K562 (cell line): ENCODE data around the gene TUBB4B. TPM values are rescaled to one million over a fixed set of nuclear protein-coding genes. Genes with fewer than 3 reads are reported as not detected.

Experiments
- ARHGAP35 ChIP-seq: fragments of 450-650 bp; IDR thresholded peaks from 2 replicates; pipeline ENCODE4 v1.6.1; 2018; ENCODE audit not compliant: partially characterized antibody
- CBX5 ChIP-seq: IDR thresholded peaks from 2 replicates; pipeline ENCODE4 v1.6.1; 2014; ENCODE audit warnings: low read depth, borderline replicate concordance
- CCNT2 ChIP-seq: IDR thresholded peaks from 2 replicates; pipeline ENCODE4 v1.6.1; 2011; ENCODE audit warnings: borderline replicate concordance, low read depth, mild to moderate bottlenecking, moderate library complexity, mixed read lengths, low read length; ENCODE audit not compliant: insufficient read length; ENCODE audit errors: extremely low read depth
- CHD4 ChIP-seq: fragments of 200-600 bp; sonication (generic); IDR thresholded peaks from 3 replicates; pipeline ENCODE4 v1.6.1; 2012; ENCODE audit warnings: low read depth, mild to moderate bottlenecking, mixed read lengths, low read length, inconsistent platforms; ENCODE audit not compliant: insufficient read depth, insufficient replicate concordance, poor library complexity, severe bottlenecking
- E2F1 ChIP-seq: sonication (generic); formaldehyde crosslinking; IDR thresholded peaks from 2 replicates; pipeline ENCODE4 v1.8.1; 2023; ENCODE audit warnings: mild to moderate bottlenecking, missing genetic modification reagents, moderate library complexity
- ELF2 ChIP-seq: fragments of 250-450 bp; sonication (Bioruptor Pico); IDR thresholded peaks from 2 replicates; pipeline ENCODE4 v1.5.0; 2021; ENCODE audit warnings: mild to moderate bottlenecking
- MXD1 ChIP-seq: fragments of 250-450 bp; sonication (Bioruptor Pico); IDR thresholded peaks from 2 replicates; pipeline ENCODE4 v1.8.0; 2021; ENCODE audit warnings: borderline replicate concordance, mild to moderate bottlenecking, moderate library complexity; ENCODE audit not compliant: poor library complexity, severe bottlenecking
- RERE ChIP-seq: sonication (generic); formaldehyde crosslinking; IDR thresholded peaks from 2 replicates; pipeline ENCODE4 v1.8.0; 2023; ENCODE audit warnings: missing genetic modification reagents, mild to moderate bottlenecking, borderline replicate concordance
- ZBTB9 ChIP-seq: fragments of 450-650 bp; formaldehyde crosslinking; IDR thresholded peaks from 2 replicates; pipeline ENCODE4 v1.4.0; 2020; ENCODE audit warnings: mild to moderate bottlenecking, moderate library complexity
- ZHX1 ChIP-seq: fragments of 150-350 bp; conservative IDR thresholded peaks from 2 replicates; pipeline ENCODE4 v1.6.1; 2014; ENCODE audit warnings: low read length
- ZNF395 ChIP-seq: fragments of 200-800 bp; sonication (Bioruptor generic); IDR thresholded peaks from 2 replicates; pipeline ENCODE4 v1.6.1; 2017; ENCODE audit warnings: missing genetic modification characterization, missing compliant biosample characterization
- polyA plus RNA-seq, 8 experiments: library from polyadenylated mRNA; depleted of rRNA in 4 of 8; stranded (reverse) in 5 of 8; unstranded in 3 of 8; fragments of >200 nt; fragmentation: Nextera tagmentation in 2 of 8; fragmentation: Illumina TruSeq in 1 of 8; extraction: Ambion mirVana in 2 of 8; extraction: Trizol in 1 of 8; gene quantifications; 2 replicates each; pipeline versions ENCODE4 v1.2.1 to v1.2.3, GENCODE V29; 2011 to 2014; ENCODE audit warnings: inconsistent platforms in 1 of 8, missing spikeins in 1 of 8
- total RNA-seq, 7 experiments: library from RNA; depleted of rRNA in 6 of 7; stranded (reverse); fragments of >200 nt in 6 of 7; fragmentation: Illumina TruSeq in 2 of 7; extraction: Trizol in 2 of 7; gene quantifications; 2 replicates each; pipeline versions ENCODE4 v1.2.1 to v1.2.3, GENCODE V29; 2011 to 2021; ENCODE audit warnings: low replicate concordance in 1 of 7

TUBB4B gene
- total and polyA plus RNA-seq, 9 of the 15 experiments (the other 6 are each of a cell fraction or from before 2014, with no cell fraction given), result 24.1 to 443 (median 268) TPM

GRCh38 chr9:137277329-137278041 is 36.4 kb downstream of the TUBB4B start, which contains the start of gene TOR4A (continued):
- TF ChIP-seq CBX5, result peak; percentile 9; the same call in 1 of the 2 replicates
- peak; percentile 58; the same call in 1 of the 2 replicates for TF ChIP-seq ZBTB9 (CRISPR knock-in tag)
- TF ChIP-seq CCNT2, result peak; percentile 86
- TF ChIP-seq RERE, result no peak
- no peak for TF ChIP-seq MXD1 (CRISPR knock-in tag)
- TF ChIP-seq ZHX1, result 0 out of 2 replicates have a peak, but pooled peaks have one; percentile 18
- no peak for TF ChIP-seq ZNF395 (CRISPR knock-in tag)
- no peak for TF ChIP-seq ARHGAP35
- 0 out of 2 replicates have a peak, but pooled peaks have one; percentile 14 for TF ChIP-seq ELF2 (CRISPR knock-in tag)
- no peak for TF ChIP-seq CHD4
- peak; percentile 34; the same call in 1 of the 2 replicates for TF ChIP-seq E2F1 (CRISPR knock-in tag)
